GM21515 (cell line): Measurements from ENCODE around the gene OR5K4.

ENCODE experiments used
- ATAC-seq: cut with Tn5 transposase; IDR thresholded peaks from one replicate; pipeline ENCODE4 v1.9.1; 2021; ENCODE audit not compliant: unreplicated experiment

The OR5K4 gene, protein sequence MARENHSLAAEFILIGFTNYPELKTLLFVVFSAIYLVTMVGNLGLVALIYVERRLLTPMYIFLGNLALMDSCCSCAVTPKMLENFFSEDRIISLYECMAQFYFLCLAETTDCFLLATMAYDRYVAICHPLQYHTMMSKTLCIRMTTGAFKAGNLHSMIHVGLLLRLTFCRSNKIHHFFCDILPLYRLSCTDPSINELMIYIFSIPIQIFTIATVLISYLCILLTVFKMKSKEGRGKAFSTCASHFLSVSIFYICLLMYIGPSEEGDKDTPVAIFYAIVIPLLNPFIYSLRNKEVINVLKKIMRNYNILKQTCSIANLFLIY

DNA sequence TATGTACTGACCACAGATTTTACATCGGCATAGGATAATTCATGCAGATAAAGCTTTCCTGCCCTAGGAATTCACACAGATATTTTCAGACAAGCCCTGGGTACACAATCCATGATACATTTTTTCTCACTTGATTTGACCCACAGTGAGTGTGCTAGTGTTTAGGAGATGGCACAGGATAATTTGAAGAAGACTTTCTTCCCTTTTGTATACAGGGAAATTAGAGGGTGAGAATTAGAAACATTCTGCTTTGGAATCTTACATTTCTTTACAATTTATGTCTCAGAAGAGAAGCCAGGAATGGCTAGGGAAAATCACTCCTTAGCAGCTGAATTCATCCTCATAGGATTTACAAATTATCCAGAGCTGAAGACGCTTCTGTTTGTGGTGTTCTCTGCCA lies at the start of gene OR5K4:
TSS of gene OR5K4 (plus strand) at position 301 of the 400 bp plus-strand sequence. CDS start at position 301, 0 bp downstream.
- no peak for ATAC-seq

DNA sequence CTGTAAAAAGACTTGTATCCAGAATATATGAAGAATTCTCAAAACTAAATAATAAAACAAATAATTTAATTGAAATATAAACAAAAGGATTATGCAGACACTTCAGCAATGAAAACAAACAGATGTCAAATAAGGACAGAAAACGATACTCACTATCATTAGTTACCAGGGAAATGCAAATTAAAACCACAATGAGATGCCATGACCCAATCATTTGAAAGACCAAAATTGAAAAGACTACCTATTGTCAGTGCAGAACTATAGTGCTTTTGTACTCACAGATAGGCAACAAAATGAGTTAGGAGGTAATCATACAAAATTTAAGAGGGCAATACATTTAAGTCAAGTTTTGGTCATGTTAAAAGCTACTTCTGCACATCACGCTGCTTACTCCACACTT lies 31.6 kb upstream of the OR5K4 start:
- no peak for ATAC-seq

DNA sequence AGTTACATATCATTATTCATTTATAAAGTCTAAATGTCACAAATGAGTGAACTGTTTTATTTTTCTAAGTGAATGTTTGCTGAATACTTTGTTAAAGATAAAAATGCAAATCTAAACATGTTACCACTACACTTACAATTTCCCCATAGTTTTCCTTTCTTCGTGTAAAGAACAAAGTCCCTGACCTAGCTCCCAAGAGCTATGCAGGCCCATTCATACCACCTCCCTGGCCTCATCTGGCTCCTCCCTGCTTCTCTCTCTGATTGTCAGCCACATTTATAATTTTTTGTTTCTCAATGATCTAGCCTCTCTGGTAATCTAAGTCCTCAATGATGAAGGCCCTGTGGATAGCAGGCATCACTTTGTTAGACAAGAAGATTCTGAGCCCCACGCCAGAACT lies 31.0 kb upstream of the OR5K4 start:
- no peak for ATAC-seq

DNA sequence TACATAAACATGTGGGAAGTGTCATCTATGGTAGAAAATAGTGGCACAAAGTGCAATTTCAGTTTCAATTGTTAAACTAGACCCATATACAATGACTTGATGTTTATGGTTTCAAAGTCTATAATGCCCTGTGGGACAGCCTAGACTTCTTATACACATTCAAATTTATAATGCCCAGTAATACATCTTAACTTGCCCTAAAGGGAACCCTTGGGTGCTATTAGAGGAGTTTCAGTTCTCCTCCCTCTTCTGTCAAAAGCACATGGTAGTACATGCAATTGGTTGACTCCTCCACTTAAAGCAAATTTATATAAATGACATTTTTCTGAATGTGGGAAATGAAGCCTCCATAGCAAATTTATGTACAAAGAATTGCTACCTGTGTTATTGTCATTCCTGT lies 30.2 kb upstream of the OR5K4 start:
- no peak for ATAC-seq

DNA sequence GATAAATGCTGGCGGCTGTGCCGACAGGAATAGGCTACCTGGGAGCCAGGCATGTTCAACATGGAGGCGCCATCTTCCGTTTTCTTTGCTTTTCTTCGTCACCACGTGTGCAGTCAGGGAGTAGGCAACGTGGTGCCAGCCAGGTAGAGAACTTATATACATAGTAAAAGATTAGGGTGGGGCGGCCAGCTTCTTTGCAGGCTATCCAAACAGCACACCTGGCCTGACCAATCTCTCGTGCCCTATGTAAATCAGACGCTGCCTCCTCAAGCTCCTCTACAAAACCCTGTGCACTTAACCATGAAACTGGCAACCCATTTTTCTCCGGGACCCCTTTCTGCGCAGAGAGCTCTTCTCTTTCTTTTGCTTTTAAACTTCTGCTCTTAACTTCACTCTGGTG lies 28.6 kb upstream of the OR5K4 start:
- ATAC-seq, result no peak

DNA sequence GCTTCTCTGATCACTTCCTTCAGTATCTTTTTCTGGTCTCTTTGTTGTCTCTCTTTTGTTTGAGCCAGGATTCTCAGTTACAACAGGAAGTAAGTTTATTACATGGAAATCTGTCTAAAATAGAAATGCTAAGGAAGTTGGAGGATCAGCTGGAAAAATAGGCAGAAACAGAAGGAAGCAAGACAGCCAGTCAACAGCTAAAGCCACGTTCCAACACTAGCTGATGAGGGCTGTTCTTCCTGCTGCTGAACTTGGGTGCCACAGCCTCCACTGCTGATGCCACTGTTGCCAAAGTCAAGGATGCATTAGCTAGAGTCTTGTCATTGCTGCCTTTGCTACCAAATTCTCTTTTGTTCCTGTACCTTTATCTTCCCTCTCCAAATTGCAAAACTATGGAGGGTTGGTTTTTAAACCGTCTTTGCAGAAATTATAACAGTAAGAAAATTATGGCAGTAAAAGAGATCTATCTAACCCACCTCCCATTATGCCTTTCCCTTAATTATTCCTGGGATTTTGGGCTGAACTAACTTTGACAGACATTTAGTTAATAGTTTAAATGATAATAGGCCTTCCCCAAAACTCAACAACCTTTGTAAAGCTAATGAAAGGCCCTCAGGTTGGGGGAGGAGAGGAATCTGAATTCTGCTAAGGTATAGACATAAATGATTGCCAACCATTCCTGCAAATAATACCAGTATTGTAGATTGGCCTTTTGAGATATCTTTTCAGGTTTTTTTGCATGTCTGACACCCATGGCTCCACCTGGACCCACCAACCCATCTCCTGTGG lies 27.4 kb upstream of the OR5K4 start:
- no peak for ATAC-seq

DNA sequence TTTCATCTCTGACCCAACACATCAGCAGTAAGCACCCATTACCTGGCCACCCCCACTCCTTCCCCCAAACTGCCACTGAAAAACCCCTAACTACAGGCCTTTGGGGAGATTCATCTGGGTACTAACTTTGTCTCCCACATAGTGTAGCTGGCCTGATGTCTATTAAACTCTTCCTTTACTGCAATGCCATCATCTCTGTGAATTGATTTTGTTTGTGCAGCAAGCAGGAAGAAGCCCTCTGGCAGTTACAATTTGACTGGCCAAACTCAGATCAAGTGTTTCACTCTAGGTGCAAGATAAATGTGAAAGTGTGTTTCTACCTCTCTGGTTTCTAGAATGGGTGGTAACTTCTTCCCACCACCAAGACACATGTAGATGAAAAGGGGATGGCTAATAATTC lies 26.7 kb upstream of the OR5K4 start:
- ATAC-seq, result peak; percentile 45

DNA sequence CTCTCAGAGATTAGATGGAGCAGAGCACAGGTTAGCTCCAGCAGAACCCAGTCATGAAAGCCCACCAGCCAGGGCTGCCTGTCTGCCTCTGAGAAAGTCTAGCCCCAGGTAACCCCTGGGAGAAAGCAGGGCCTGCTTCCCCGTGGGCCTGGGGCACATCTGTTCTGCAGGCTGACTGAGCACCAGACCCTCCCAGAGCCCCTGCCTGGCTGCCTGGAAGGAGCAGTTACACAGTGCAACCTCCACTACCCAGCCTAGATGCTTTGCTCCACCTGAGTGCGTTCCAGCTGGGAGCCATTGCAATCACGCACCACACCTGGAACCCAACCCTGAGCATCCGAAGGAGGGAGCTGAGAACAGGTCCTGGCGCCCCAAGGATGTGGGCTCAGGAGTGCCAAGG lies 24.7 kb upstream of the OR5K4 start:
- ATAC-seq, result no peak

DNA sequence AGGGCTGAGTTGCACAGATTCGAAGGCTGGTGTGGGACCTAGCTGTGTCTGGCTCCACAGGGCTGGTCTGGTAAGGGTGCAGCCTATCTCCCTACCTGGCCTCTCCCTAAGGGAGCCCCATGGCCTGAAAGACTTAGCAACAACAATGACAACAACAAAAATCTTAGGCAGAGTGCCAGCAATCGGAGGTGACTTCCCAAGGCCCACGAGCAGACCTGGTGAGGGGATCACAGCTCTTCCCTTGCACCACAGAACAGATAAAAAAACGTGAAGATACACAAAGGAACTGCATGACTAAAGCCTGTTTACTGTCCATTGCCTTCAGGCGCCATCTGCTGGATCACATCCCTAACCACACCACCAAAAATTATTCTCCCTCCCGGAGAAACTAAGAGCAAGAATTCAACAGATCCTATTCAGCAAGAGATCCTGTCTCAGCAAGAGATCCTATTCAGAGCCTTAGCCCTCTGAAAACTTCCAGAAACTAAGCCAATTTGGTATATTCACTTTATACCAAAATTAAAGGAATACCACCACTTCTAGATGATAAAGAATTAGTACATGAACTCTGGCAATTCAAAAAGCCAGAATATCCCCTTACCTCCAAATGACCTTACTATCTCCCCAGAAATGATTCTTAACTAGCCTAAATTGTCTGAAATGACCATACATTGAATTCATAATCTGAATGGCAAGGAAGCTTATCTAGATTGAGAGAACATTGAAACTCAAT lies 24.1 kb upstream of the OR5K4 start:
- ATAC-seq, result peak; percentile 74

DNA sequence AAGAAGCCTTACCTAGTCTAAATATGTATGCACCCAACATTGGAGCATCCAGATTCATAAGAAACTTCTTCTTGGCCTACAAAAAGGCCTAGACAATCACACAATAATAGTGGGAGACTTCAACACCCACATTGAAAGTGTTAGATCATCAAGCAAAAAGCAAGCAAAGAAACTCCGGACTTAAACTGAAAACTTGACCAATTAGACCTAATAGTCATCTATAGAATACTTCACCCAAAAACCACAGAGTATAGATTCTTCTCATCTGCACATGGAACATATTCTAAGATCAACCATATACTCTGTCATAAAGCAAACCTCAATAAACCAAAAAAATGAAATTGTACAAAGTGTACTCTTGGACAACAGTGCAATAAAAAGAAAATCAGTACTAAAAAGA lies 22.3 kb upstream of the OR5K4 start:
- ATAC-seq, result no peak

DNA sequence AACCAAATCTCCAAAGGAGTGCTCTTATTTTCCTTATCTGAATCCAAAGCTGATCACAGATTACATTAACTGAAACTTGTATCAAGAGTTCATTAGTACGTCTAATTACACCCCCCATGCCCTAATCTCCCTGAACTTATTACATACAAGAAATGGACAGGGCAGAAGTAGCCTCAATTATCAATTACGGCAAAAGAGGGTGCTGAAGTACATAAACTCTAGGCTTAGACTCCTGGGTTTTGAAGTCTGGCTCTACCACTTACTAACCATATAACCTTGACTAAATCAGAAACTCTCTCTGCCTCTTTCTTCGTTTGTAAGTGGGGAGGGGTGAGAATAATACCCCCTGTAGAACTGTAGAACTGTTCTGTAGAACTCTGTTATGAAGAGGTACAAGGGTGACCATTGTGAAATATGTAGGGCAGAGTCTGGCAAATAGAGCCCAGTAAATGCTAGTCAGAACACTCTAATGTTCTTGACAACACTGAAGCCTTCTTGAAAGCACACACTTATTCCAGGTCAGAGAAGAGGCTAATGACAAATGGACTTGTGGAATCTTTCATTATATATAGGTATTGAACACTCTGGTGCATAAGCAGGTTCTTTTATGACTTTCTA lies 19.6 kb upstream of the OR5K4 start:
- ATAC-seq, result peak; percentile 61

DNA sequence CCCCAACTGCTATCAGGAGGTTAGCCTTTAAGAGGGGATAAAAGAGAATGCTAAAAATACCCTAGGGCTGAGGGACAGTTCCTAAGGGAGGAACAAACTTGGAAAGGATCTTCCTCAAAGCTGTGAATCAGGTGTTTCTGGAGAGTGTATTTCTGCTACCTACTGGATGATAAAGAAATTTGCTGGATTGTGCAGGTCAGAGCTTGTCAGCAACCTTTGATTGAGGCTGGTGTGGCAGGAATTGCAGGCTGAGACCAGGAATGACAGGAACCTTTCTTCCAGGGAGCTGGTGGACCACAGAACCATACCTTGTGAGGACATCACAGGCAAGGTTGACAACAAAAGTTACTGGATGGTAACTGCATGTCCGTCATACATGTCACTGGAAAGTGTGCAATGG lies 14.6 kb upstream of the OR5K4 start:
- ATAC-seq, result no peak

DNA sequence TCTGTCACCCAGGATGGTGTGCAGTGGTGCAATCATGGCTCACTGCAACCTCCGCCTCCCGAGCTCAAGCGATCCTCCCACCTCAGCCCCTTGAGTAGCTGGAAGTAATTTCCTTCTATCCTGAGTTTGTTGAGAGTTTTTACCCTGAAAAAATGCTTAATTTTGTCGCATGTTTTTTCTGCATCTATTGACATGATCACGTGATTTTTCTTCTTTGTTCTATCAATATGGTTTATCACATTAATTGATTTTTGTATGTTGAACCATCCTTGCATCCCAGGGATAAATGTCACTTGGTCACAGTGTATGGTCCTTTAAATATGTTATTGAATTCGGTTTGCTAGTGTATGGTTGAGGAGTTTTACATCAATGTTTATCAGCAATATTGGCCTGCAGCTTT lies 11.9 kb upstream of the OR5K4 start:
- no peak for ATAC-seq

DNA sequence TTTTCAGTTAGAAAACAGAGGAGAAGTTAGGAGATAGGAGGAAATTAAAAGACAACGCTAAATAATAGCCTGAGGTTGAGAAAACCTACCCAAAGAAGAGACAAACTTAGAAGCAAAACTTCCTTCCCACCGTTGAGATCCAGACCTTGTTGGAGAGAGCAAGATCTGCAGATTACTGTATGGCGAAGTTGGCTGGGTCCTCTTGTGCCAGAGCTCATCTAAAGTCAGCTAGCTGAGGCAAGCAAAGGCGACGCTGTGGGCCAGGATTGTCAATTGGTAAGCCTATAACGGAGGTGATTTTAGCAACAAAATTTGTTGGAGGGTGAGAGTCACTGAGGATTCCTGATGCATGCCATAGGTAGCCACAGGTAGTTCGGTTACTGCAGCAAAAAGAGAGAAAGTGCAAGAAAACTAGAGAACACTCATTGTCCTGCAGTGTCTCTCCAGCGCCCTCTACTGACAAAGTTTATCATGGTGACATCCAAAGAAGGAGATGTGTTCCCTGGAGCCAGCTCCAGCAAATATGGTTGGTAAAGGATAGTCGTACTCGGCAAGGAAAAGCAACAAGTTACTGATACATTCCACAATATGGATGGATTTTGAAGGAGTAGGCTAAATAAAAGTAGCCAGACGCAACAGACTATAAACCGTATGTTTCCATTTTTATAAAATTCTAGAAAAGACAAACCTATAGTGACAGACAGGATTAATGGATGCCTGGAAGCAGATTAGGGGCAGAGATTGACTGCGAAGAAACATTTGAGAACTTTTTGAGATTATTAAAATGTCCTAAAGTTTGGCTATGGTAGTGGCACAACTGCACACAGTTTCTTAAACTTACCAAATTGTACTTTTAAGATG lies 9.8 kb upstream of the OR5K4 start:
- ATAC-seq, result peak; percentile 51

DNA sequence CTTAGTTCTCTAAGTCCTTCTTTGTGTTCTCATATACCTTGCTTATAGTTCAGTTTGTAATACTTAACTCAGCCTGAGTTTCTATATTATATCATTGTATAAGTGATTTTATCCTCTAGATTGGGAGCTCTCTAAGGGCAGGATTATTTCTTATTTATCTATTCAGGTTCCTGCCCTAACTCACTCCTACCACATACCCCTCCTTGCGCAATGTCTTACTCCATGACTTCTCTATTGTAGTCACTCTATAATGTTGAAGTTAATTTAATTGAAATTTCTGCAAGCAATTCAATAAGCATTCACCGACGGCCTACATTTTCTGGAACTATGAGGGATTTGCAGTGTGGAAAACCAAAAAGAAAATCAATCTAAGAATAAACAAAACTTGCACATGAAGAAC lies 3.6 kb upstream of the OR5K4 start:
- no peak for ATAC-seq

DNA sequence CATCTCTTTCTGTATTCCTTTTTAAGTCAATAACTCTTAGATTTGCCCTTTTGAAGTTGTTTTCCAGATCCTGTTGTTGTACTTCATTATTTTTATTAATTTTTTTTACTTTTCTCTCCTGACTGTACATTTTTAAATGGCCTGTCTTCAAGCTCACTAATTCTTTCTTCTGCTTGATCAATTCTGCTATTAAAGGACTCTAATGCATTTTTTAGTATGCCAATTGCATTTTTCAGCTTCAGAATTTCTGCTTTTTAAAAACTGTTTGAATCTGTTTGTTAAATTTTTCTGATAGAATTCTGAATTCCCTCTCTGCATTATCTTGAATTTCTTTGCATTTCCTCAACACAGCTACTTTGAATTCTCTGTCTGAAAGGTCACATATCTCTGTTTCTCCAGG lies 5.6 kb downstream of the OR5K4 start:
- ATAC-seq, result no peak

DNA sequence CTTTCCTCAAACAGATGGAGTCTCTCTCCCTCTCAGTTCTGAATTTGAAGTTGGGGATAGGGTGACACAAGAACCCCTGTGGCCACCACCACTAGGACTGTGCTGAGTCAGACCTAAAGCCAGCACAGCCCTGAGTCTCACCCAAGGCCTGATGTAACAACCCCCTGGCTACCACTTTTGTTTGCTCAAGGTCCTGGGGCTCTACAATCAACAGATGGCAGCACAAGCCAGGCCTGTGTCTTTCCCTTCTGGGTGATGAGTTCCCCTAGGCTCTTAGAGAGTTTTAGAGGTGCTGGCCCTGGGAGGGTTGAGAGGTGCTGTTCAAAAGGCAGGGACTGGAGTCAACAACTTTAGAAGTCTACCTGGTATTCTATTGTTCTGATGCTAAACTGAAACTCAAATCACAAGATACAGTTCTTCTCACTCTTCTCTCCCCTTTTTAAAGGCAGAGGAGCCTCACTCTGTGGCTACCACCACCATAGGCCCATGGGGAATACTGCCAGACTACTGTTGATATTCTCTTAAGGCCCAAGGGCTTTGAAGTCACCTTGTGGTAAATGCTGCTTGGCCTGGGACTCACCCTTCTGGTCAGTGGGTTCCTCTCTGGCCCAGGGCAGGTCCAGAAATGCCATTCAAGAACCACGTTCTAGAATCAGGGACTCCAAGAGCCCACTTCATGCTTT lies 6.5 kb downstream of the OR5K4 start:
- ATAC-seq, result peak; percentile 79

DNA sequence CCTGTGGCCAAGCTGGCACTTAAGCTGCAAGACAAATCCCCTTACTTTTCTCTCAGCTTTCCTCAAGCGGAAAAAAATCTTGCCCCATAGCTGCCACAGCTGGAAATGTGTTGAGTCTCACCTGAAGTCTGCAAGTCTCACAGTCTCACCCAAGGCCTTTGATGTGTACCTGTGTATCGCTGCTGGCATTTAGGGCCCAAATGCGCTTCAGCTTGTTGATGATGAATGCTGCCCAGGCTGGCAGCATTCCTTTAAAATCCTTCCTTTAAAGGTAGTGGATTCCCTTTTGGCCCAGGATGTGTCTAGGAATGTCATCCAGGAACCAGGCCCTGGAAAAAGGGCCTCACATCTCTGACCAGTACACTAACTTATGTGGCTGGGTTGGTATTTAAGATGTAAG lies 7.0 kb downstream of the OR5K4 start:
- no peak for ATAC-seq

DNA sequence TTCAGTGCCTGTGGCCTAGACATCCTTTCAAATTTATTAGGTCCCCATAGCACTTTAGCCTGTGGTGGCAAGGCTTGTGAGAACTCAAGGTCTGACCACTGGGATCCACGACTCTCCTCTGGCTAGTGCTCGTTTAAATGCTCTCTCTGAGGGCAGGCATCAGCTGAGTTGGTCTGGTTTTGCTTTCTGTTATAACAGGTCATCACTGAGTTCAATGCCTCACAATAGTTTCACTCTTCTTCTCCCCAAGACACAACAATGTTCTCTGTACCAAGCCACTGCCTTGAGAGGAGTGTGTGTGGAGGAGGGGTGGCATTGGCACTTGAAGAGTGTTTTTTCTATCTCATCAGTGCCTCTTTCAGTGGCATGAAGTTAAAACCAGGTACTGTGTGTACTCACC lies 7.6 kb downstream of the OR5K4 start:
- peak; percentile 61 for ATAC-seq
